ENCODE measurements around the gene F3.
"Not testable (repeated sequence)": the region's sequence is repeated elsewhere in the genome, so short reads cannot be mapped to it uniquely, and the experiment has no call there.

F3 gene

DNA sequence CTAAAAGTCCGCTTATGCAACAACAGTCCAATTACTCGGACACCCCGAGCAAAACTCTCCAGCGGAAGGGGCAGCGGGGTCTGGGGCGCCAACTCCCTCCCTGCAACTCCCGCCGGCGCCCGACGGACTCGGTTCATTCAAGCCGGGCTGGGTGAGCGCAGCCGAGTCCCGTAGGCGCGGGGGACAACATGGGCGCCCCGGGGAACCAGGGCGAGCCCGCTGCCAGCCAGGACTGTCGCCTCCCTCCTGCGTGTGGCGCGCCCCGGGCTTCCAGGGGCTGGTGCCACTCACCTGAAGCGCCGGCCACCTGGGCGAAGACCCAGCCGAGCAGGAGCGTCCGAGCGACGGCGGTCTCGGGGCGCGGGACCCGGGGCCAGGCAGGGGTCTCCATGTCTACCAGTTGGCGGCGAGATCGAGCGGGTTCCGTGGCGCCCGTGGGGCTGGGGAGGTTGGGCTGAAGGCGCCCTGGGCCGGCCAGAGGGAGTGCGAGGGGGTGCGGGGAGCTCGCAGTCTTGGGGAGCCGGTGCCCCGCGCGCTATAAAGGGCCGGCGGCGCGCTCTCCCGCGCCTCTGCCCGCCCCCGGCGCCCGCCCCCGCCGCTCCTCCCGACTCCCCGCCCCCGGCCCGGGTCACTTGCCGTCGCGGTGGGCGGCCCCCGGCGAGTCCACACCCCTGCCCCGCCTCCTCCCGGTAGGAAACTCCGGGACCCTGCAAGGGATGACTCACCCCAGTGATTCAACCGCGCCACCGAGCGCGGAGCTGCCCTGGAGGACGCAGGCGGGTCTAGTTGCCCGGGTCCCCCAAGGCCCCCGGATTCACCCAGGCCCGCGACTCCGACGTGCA is at the start of gene F3:
TSS of gene F3 (minus strand) at position 514 of the 842 bp plus-strand sequence. CDS start at position 391, 123 bp downstream.
- DNase-seq (ENCODE audit: low read depth in 2 of 2): peak in 1 of 2 donors; percentile 65

DNA sequence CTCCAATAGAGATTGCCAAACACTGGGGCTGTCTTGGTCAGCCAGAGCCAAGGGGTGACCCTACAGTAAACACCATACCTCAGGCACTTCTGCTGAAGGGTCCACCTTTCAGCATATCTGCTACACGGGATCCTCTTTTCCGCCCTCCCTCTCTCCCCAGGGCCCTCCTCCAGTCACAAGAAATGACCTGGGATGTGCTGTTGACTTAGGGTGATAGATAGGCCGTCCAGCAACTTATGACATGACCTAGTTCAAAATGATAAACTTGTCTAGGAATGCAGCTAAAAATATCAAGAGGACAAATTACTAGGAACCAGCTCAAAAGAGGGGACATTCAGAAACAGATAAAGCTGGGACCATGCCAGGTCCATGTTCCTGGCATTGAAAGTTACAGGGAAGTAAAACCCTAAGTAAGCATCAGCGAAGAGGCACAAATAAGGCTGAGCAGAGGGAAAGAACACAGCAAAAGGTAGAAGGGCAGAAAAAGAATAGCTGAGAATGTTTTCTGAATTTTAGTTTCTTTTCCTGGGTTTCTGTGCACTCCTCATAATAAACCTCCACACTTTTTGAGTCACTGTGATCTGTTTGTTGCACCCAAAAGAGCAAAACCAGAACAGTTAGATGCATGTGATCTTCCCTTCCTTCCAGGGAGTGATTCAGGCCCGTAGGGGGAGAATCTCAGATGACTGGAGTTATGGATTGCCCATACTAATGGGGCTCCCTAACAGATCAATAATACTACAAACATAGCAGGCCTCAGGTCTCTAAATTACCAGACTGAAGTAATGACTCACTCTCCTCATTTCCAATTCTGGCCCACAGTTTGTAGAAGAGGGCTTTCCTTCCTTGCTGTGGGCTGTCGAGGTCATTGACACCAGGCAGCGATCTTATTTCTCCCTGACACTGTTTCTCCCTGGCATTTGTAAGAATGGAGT is 48.9 kb upstream of the F3 start:
- no peak for DNase-seq (ENCODE audit: low read depth in 2 of 2)

DNA sequence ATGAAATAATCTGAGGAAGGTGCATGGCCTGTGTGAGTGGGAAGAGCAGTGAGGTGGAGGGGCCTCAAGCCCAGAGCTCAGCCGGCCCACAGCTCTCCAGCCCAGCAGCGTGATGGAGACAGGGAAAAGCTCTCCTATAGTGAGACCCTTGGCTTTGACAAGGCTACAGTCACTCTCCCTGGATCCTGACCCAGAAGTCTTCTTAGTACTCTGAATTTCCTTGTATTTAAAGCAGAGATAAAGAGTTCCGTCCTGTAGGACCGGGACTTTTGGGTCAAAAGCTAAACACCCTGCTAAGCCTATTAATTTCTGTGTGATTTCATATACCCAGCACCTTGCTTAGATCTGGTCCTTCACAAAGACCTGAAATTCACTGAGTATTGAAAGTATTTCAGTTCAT is 48.2 kb upstream of the F3 start:
- no peak for DNase-seq (ENCODE audit: low read depth in 2 of 2)

DNA sequence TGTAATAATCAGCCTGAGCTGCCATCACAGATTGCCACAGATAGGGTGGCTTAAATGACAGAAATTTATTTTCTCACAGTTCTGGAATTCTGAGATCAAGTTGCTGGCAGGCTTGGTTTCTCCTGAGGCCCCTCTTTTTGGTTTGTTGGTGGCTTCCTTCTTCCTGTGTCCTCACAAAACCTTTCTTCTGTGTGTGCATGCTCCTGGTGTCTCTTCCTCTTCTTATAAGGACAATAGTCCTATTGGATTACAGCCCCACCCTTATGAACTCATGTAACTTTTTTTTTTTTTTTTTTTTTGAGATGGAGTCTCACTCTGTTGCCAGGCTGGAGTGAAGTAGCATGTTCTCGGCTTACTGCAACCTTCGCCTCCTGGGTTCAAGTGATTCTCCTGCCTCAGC is 41.0 kb upstream of the F3 start:
- DNase-seq (ENCODE audit: low read depth in 2 of 2): no peak

DNA sequence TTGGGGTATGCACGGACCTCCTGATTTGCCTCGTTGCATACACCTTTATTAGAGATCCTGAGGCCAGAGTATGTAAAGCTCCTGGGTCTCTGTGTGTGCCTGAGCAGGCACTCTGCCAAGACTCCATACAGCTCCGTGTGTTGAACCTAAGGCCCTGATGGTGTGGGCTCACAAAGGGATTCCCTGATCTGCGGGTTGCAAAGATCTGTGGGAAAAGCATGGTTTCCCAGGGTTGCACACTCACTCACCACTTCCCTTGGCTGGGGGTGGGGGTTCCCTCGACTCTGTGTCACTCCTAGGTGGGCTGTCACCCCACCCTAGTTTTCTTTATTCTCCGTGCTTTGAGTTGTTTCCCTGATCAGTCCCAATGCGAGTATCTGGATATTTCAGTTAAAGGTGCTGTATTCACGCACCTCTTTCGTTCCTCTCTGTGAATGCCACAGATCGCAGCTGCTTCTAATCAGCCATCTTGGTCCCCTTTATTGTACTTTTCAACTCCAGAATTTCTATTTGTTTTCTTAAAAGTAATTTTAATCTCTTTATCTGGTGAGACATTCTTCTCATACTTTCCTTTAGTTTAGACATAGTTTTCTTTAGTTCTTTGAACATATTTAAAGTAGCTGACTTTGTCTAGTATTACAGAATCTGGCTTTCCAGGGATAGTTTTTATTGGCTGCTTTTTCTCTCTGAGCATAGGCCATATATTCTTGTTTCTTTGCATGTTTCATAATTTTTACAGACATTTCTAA is 39.0 kb upstream of the F3 start:
- no peak for DNase-seq (ENCODE audit: low read depth in 2 of 2)

DNA sequence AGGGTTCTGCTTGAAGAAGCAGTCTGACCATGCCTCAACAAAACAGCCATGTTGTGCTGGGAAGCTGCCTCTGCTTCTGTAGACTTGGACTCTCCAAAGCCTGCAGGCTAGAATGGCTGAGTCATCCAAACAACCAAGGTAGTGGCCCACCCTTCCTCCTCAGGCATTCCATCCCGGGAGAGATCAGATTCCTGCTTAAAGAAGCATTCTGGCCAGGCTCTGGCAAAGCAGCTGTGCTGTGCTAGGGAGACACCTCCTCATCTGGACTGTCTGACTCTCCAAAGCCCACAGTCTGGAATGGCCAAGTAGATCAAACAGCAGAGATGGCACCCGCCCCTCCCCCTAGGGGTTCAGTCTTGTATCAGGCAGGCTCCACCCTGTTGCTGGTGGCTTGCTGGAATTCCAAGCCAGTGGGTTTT is 38.3 kb upstream of the F3 start:
- no peak for DNase-seq (ENCODE audit: low read depth in 2 of 2)

DNA sequence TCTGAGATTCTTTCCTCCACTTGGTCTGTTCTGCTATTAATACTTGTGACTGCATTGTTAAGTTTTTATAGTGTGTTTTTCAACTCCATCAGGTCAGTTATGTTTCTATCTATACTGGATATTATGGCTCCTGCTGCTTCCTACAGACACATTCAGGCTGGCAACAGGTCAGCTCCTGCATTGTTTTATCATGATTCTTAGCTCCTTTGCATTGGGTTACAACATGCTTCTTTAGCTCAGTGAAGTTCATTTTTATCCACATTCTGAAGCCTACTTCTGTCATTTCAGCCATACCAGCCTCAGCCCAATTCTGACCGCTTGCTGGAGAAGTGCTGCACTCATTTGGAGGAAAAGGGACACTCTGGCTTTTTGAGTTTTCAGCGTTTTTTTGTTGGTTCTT is 37.3 kb upstream of the F3 start:
- no peak for DNase-seq (ENCODE audit: low read depth in 2 of 2)

DNA sequence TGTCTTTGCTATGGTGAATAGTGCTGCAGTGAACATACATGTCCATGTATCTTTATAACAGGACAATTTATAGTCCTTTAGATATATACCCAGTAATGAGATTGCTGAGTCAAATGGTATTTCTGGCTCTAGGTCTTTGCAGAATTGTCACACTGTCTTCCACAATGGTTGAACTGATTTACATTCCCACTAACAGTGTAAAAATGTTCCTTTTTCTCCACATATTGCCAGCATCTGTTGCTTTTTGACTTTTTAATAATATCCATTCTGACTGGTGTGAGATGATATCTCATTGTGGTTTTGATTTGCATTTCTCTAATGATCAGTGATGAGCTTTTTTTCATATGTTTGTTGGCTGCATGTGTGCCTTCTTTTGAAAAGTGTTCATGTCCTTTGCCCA is 32.4 kb upstream of the F3 start:
- not testable (repeated sequence) for DNase-seq (ENCODE audit: low read depth in 2 of 2)

DNA sequence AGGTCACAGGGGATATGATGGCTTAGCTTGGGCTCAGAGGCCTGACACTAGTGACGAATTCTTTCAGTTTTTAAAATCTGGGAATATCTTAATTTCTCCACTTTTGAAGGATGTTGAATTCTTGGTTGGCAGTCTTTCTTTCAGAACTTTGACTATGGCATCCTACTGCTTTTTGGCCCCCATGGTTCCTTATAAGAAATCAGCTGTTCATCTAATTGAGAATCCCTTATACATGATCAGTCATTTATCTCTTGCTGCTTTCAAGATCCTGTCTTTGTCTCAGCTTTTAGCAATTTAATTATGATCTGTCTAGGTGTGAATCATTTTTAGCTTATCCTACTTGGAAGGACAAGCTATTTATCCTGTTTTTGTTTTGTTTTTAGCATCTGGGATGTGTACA is 31.2 kb upstream of the F3 start:
- no peak for DNase-seq (ENCODE audit: low read depth in 2 of 2)

DNA sequence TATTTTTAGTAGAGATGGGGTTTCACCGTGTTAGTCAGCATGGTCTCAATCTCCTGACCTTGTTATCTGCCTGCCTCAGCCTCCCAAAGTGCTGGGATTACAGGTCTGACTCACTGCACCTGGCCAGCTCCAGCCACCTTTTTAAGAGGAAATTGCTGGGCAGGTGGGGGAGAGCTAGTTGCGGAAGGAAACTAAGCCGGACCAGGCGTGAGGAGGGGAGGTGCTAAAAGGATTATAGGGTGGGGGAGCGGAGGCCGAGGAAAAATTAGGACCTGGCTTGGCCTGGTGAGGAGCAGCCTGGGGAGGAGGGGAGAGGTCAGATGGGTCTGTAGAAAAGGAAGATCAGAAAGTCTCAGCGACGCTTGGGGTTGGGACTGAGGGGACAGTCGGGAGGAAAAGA is 29.4 kb upstream of the F3 start:
- not testable (repeated sequence) for DNase-seq (ENCODE audit: low read depth in 2 of 2)

DNA sequence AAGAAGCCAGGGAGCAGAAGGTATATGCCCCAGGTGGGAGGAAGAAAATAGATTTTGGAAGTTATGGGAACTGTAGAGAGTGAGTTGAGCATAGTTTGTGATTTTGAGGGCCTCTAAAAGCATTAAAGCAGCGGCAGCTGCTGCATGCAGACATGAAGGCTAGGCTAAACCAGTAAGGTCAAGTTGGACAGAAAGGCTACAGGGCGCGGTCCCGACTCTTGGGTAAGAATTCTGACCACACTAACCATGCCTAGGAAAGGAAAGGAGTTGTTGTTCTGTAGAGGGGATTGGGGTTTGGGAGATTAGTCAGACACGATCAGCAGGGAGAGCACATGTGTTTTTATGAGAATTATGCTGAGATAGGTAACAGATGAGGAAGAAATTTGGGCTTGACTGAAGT is 27.2 kb upstream of the F3 start:
- not testable (repeated sequence) for DNase-seq (ENCODE audit: low read depth in 2 of 2)

DNA sequence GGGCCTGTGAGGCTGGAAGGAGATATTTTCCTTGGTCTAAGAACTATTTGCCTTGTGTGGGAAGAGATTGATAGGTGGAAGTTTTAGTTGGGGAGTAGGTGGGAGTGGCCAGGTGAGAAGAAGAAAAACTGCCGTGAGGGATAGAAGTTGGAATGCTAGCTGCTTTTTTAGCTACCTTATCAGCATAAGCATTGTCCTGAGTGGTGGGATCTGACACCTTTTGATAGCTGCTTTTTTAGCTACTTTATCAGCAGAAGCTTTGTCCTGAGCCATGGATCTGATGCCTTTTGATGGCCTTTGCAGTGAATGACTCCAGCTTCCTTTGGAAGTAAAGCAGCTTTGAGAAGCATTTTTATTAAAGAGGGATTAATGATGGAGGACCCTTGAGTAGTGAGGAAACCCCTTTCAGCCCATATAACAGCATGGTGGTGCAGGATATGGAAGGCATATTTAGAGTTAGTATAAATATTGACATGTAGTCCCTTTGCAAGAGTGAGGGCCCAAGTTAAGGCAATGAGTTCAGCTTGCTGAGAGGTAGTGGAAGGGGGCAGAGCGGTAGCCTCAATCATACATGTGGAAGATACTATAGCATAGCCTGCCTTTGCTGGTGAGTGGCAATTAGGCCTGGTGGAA is 26.5 kb upstream of the F3 start:
- DNase-seq (ENCODE audit: low read depth in 2 of 2): not testable (repeated sequence)

DNA sequence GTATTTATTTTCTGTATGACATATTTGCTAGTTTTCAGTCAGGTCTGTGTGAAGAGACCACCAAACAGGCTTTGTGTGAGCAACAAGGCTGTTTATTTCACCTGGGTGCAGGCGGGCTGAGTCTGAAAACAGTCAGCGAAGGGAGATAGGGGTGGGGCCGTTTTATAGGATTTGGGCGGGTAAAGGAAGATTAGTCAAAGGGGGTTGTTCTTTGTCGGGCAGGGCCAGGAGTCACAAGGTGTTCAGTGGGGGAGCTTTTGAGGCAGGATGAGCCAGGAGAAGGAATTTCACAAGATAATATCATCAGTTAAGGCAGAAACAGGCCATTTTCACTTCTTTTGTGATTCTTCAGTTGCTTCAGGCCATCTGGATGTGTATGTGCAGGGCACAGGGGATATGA is 24.9 kb upstream of the F3 start:
- DNase-seq (ENCODE audit: low read depth in 2 of 2): not testable (repeated sequence)

DNA sequence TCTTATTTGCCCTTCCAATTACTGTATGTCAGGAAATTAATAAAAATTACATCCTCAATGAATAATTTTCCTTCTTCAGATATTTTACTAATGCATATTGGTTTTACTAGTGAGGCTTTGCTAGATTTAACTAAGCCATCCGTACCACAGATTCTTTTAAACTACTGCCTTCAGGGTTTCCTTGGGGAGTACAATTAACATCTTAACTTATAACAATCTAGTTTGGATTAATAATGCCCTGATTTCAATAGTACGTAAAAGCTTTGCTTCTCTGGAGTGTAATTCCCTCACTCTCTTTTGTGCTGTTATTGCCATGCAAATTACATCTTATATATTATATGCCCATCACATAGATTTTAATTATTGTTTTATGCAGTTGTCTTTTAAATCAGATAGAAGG is 24.3 kb upstream of the F3 start:
- DNase-seq (ENCODE audit: low read depth in 2 of 2): no peak

DNA sequence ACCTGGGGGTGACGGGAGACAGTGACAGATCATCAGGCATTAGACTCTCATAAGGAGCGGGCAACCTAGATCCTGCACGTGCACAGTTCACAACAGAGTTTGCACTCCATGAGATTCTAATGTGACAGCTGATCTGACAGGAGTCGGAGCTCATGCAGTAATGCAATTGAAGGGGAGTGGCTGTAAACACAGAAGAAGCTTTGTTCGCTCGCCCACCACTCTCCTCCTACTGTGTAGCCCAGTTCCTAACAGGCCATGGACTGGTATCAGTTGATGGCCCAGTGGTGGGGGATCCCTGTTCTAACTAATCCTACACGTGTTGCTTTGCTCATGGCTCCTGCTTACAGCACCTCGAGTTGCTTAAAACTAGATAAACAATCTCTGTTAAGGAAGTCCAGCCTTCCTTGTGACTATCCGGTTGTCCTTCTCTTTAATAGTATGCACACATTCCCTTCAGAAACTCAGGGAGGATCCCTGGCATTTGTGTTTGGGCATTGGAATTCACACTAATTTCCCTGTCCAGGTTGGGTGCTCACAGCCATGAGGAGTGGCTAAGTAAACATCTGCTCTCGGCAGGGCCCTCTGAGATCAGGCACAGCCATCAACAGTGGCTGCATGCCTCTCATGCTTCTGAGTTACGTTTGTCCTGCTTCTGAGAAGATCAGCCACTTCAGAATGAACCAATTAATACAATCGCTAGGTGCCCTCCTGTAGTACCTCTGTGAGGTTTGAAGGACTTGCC is 21.1 kb upstream of the F3 start:
- DNase-seq (ENCODE audit: low read depth in 2 of 2): no peak

DNA sequence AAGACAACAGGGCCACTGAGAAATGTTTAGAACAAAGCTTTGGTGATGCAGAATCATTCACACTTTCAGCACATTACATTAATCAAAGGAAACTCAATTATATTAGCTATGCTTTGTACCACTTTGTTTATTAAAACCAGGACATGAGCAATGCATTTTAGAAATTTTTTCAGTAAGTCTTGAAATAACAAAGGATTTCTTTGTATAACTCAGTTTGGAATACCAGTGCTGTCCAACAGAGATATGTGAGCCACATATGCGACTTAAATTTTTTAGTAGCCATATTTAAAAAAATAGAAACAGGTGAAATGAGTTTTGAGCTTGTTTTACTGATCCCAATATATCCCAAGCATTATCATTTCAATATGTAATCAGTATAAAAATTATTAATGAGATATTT is 18.8 kb upstream of the F3 start:
- DNase-seq (ENCODE audit: low read depth in 2 of 2): no peak

DNA sequence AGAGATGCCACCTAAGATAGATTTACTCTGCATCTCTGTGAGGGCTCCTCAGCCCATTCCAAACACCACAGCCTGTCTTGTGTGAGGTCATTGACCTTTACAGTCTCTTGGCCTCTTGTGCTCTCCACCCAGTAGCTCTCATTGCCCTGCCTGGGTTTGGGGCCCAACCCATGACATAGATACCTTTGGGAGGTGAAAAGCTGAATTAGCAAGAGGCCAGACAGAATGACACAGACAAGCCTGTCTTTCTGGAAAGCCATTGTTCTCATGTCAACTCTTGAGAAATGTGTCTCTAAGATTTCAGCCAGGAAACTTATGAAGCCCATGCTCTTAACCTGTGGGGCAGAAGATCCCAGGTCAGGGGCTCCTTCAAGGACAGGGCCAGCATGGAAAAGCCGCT is 18.4 kb upstream of the F3 start:
- no peak for DNase-seq (ENCODE audit: low read depth in 2 of 2)

DNA sequence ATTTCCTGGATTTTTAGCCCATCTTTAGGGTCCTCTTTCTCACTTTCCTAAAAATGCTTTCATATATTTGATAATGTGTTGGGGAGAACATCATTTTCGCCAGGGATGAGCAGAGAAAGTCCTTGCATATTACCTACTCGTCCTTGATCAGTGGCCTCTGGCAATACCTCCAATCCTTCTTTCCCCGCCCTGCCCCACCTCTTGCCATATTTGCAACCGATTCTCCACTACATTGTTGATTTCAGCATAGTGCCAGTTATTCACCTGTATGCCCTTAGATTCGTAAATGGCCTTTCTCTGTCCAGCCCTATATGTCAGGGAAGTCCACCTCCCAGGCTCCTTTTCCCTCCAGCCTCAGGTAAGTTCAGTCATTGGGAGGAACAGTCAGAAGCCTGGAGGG is 13.5 kb upstream of the F3 start:
- DNase-seq (ENCODE audit: low read depth in 2 of 2): no peak

DNA sequence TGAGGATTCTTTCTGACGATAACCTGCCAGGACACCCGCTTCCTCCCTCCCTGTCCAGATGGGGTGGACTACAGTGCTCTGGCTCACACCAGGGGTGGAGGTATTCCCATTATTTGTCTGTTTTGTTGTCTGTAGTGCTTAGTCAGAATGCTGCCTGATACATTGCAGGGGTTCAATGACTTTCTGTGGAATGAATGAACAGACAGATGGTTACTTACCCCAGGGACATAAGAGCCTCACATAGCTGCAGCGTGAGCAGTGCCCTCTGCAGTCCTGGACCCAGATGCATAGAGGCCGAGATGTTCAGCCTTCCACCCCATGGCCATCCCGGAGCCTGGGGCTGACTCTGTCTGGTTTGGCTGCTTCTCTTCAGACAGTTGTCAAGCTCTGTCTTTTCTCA is 13.0 kb upstream of the F3 start:
- DNase-seq (ENCODE audit: low read depth in 2 of 2): no peak

DNA sequence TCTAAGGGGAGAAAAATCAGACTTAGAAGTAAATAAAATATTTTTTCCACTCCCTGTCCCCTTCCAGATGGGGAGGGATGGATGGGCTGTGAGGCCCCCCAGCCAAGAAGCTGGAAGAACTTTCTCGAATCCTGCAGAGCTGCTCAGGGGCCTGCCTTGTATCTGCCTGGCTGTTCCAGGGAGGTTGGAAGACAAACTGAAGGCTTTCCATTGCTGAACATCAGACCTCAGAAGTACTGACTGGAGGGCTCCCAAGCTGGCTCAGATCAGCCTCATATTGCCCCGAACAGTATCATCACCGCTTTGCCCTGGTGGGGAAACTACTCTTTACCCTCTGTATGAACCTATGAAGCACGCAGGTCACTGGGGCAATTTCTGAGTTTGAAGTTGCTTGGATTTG is 12.4 kb upstream of the F3 start:
- DNase-seq (ENCODE audit: low read depth in 2 of 2): no peak

DNA sequence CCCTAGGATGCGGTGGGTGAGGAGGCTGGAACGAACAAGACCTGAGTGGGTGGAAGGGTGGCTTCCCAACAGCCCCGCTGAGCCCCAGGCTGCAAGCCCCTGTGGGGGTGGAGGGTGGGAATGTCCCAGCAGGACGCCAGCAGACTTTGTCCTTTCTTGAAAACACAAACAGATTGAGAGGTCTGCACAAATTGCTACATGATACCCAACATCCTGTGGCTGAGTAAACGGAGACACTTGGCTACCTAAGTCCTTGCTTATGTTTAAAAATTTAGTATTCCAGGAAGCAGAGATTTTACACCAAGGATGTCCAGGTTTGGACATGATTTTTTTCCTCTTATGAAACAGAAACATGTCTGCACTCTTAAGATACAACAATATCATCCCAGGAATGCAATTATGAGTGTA is 11.8 kb upstream of the F3 start:
- no peak for DNase-seq (ENCODE audit: low read depth in 2 of 2)
